HG02763 (cell line): Measurements from ENCODE around the gene RBM38.

Experiments
- ATAC-seq: cut with Tn5 transposase; IDR thresholded peaks from one replicate; pipeline ENCODE4 v1.9.1; 2021; ENCODE audit warnings: mild to moderate bottlenecking, moderate library complexity; ENCODE audit not compliant: unreplicated experiment

RBM38 gene

GRCh38 chr20:57402206-57403125 is 11.3 kb downstream of the RBM38 start:
- no peak for ATAC-seq

GRCh38 chr20:57403216-57403615 is 12.0 kb downstream of the RBM38 start:
- ATAC-seq: no peak

- ATAC-seq: no peak
Measured at GRCh38 chr20:57404006-57404405, 12.8 kb downstream of the RBM38 start.

- ATAC-seq: no peak
Measured at GRCh38 chr20:57404419-57405072, 13.3 kb downstream of the RBM38 start.

- no peak for ATAC-seq
Measured at GRCh38 chr20:57405236-57406016, 14.2 kb downstream of the RBM38 start.

- no peak for ATAC-seq
Measured at GRCh38 chr20:57407541-57407956, 16.4 kb downstream of the RBM38 start.

- ATAC-seq: no peak
Measured at GRCh38 chr20:57408131-57408530, 16.9 kb downstream of the RBM38 start.

GRCh38 chr20:57408536-57409233 is 17.5 kb downstream of the RBM38 start:
- no peak for ATAC-seq

- ATAC-seq: no peak
Measured at GRCh38 chr20:57409316-57409671, 18.1 kb downstream of the RBM38 start.

GRCh38 chr20:57409672-57410397 is 18.6 kb downstream of the RBM38 start:
- no peak for ATAC-seq

- no peak for ATAC-seq
Measured at GRCh38 chr20:57410398-57410920, 19.3 kb downstream of the RBM38 start.

- no peak for ATAC-seq
Measured at GRCh38 chr20:57410924-57411323, 19.7 kb downstream of the RBM38 start.

GRCh38 chr20:57411406-57412283 is 20.4 kb downstream of the RBM38 start:
- ATAC-seq: no peak

- no peak for ATAC-seq
Measured at GRCh38 chr20:57412347-57413029, 21.3 kb downstream of the RBM38 start.

- ATAC-seq: no peak
Measured at GRCh38 chr20:57413986-57414385, 22.8 kb downstream of the RBM38 start.

- ATAC-seq: no peak
Measured at GRCh38 chr20:57414867-57415592, 23.8 kb downstream of the RBM38 start.

GRCh38 chr20:57415771-57416170 is 24.6 kb downstream of the RBM38 start:
- ATAC-seq: no peak
